ENCODE results near the gene ZNF618.

Gene ZNF618

DNA sequence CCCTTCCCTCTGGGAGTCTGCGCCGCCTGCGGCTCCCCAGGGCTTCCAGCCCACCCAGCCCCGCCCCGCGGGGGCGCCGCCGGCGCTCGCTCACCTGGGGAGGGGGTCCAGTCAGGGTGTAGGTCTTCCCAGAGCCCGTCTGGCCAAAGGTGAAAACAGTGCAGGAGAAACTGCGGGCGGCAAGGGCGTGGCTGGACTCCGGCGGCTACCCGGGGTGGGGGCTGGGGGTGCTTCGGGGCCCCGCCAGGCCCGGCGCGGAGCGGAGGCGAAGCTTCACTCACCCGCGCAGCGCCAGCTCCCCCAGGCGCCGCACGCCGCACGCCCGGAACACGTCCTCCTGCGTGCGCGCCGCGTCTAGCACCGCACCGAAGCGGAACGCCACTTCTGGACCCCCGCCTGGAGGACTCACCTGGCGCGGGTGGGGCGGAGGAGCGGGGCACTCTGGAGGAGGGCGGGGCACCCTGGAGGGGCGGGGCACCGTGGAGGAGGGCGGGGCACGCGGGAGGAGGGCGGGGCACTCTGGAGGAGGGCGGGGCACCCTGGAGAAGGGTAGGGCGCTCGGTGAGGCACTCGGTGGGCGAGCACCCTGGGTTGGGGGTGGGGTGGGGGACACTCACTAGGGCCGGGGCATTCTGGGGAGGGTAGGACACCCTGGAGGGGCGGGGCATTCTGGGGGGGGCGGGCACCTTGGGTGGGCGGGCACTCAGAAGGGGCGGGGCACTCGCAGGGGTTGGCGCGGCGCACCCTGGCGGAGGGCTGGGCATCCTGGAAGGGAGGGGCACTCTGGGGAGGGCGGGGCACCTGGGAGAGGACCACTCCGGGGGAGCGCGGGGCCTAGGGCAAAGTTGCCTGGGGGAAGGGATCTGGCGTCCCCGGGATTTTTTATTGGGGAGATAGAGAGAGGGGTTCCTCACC lies 222.2 kb downstream of the ZNF618 start:
- peak overlapping the region; percentile 21 for H3K4me3 ChIP-seq (ENCODE audit: low read length)
- TF ChIP-seq, protein P1, sequence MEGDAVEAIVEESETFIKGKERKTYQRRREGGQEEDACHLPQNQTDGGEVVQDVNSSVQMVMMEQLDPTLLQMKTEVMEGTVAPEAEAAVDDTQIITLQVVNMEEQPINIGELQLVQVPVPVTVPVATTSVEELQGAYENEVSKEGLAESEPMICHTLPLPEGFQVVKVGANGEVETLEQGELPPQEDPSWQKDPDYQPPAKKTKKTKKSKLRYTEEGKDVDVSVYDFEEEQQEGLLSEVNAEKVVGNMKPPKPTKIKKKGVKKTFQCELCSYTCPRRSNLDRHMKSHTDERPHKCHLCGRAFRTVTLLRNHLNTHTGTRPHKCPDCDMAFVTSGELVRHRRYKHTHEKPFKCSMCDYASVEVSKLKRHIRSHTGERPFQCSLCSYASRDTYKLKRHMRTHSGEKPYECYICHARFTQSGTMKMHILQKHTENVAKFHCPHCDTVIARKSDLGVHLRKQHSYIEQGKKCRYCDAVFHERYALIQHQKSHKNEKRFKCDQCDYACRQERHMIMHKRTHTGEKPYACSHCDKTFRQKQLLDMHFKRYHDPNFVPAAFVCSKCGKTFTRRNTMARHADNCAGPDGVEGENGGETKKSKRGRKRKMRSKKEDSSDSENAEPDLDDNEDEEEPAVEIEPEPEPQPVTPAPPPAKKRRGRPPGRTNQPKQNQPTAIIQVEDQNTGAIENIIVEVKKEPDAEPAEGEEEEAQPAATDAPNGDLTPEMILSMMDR (IDR thresholded peaks at IDR 0.05; ENCODE audit: insufficient read depth, low read depth, low read length, missing control alignments): no peak
- DNase-seq (ENCODE audit: low read depth): peak; percentile 61

DNA sequence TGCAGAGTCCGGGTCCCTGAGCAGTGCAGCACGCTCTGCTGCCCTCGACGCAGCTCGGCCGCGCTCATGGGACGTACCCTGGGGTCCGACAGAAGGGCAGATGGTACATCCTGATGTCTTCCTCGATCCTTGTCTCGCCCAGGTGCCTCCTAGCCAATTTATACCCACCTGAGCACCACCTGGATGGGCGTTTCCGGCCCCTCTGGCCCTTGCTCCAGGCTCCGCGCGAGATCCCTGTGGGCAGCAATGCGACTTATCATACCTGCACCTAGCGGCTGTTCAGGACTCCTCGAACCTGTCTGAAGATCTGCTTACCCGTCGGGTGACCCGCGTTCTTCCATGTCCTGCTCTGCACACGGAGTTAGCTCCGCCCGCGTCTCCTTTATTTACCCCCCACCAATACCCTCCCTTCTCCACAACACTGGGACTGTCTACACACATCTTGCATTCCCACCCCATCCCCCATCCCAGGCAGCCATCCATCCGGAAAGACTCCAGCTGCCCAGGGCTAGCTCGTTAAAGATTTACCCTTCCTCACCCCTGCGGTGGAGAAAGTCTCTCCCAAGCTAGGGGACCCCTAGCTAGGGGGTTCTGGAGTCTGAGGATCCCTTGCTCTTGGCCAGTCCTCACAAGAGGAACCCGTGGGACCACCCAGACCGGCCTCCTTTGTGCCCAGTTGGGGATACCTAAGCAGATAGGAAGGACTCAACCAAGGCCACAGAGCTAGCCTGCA lies 223.0 kb downstream of the ZNF618 start, which contains the start of gene KIF12:
KIF12 (minus strand) TSS at position 357 of the 733 bp plus-strand sequence; CDS start at position 341, 16 bp downstream.
- peak within 1 kb of the TSS; percentile 21 for H3K4me3 ChIP-seq (ENCODE audit: low read length)
- TF ChIP-seq, protein P1 (IDR thresholded peaks at IDR 0.05; ENCODE audit: insufficient read depth, low read depth, low read length, missing control alignments): no peak
- no peak for DNase-seq (ENCODE audit: low read depth)

DNA sequence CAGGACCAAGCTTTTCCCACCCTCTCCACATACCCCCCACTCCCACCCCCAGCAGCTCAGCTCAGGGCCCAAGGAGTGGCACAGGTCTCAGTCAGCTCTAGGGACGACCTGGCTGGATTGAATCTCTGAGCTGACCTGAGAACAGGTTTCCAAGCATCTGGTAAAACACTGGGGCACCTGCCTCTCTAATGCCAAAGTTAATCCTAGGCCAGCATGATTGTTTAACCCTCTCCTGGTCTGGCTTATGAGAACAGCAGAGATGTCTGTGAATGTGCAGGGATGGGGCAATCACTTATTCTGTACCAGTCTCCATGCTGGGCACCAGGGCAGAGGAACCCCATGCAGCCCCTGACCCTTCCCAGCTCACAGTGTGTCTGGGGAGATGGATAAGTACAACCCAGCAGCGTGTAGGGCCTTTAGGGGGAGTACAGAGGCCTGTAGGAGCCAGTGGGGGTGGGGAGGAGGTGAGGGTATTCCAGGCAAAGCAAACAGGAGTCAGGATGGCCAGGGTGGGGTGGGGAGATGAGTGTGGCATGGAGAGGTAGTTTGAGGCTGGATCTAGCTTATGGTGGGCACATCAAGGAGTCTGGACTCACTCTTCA lies 223.7 kb downstream of the ZNF618 start:
- no peak for DNase-seq (ENCODE audit: low read depth)
- no peak overlapping the region for H3K4me3 ChIP-seq (ENCODE audit: low read length)
- TF ChIP-seq, protein P1 (IDR thresholded peaks at IDR 0.05; ENCODE audit: insufficient read depth, low read depth, low read length, missing control alignments): no peak

DNA sequence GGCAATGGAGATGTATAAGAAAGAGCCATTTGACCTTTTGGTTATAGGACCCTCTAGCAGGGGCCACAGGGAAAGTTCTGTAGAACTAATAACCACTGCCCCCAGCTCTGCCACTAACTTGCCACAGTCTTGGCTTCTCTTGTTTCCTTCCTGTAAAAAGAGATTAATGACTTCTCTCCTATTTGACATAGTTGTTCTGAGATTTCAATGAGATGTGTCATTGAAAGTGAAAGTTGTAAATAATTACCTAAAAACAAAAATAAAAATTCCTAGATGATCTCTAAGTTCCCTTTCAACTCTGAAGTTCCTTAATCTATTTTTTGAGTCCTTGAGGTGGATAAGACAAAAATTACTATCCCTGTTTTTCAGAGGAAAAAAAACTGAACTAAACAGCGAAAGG lies 224.4 kb downstream of the ZNF618 start:
- H3K4me3 ChIP-seq (ENCODE audit: low read length): no peak overlapping the region
- DNase-seq (ENCODE audit: low read depth): no peak
- TF ChIP-seq, protein P1 (IDR thresholded peaks at IDR 0.05; ENCODE audit: insufficient read depth, low read depth, low read length, missing control alignments): no peak

DNA sequence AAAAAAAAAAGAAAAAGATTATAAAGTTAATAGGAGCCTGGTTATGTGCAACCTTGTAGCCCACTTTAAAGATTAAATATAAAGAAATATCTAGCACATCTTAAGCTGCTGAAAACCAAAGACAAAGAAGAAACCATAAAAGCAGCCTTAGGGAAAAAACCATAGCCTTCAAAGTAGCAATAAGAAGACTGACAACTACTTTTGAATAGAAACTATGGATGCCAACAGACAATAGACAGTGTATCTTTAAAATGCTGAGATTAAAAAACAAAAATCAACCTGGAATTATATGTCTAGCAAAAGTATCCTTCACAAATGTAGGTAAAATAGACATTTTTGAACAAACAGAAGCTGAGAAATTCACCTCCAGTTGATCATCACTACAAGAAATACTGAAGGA lies 226.4 kb downstream of the ZNF618 start:
- TF ChIP-seq, protein P1 (IDR thresholded peaks at IDR 0.05; ENCODE audit: insufficient read depth, low read depth, low read length, missing control alignments): no peak
- no peak overlapping the region for H3K4me3 ChIP-seq (ENCODE audit: low read length)
- no peak for DNase-seq (ENCODE audit: low read depth)

DNA sequence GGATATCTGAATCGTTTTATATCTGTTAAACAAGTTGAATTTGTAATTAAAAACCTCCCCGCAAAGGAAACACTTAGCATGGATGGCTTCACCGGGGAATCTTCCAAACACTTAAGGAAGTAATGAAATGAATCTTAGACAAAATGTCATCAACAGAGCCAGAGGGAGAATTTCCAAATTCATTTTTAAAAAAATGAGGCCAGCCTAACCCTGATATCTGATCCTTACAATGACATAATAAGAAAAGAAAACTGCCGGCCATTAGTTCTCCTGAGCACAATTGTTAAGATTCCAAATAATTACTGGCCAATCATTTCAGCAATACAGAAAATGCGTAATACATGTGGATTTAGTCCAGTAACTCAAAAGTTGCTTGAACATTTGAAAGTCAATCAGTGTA lies 229.1 kb downstream of the ZNF618 start:
- TF ChIP-seq, protein P1 (IDR thresholded peaks at IDR 0.05; ENCODE audit: insufficient read depth, low read depth, low read length, missing control alignments): no peak
- H3K4me3 ChIP-seq (ENCODE audit: low read length): no peak overlapping the region
- DNase-seq (ENCODE audit: low read depth): no peak

Data from epithelial cell of esophagus (primary cell).